ENCODE measurements around the gene KRT84.

DNA sequence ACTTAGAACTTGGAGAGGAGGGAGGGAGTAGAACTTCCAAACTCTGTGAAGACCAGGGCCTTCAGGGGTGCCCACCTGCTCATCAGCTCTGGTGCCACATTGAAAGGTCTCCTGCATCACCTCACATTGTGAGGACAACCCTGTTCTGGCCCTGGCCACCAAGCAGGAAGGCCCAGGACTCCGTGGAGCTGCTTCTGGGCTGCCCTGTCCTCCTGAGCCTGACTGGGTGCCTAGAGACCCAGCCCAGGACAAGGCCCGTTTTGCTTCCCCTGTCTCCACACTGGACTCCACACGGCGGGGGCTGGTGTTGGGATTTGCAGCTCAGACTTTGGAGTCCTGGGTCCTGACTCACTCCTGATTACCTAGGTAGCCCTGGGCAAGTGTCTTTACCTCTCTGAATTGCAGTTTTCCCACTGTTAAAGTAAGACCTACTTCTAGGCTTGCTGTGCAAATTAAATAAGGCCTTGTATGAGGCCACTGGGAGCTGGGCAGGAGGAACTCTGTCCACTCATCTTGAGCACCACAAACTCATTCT is 33.2 kb upstream of the KRT84 start:
- TF ChIP-seq POLR2A (IDR thresholded peaks at IDR 0.05) = no peak
- TF ChIP-seq, protein P1, sequence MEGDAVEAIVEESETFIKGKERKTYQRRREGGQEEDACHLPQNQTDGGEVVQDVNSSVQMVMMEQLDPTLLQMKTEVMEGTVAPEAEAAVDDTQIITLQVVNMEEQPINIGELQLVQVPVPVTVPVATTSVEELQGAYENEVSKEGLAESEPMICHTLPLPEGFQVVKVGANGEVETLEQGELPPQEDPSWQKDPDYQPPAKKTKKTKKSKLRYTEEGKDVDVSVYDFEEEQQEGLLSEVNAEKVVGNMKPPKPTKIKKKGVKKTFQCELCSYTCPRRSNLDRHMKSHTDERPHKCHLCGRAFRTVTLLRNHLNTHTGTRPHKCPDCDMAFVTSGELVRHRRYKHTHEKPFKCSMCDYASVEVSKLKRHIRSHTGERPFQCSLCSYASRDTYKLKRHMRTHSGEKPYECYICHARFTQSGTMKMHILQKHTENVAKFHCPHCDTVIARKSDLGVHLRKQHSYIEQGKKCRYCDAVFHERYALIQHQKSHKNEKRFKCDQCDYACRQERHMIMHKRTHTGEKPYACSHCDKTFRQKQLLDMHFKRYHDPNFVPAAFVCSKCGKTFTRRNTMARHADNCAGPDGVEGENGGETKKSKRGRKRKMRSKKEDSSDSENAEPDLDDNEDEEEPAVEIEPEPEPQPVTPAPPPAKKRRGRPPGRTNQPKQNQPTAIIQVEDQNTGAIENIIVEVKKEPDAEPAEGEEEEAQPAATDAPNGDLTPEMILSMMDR (IDR thresholded peaks at IDR 0.05) = no peak
